Testis (tissue), 2 donors: ENCODE results near the gene GNGT2.

Experiments
- POLR2A ChIP-seq: fragments of 450-650 bp; IDR thresholded peaks from one replicate; pipeline ENCODE4 v1.6.1; 2017; ENCODE audit warnings: antibody characterized with exemption, mild to moderate bottlenecking, moderate library complexity
- TF ChIP-seq, protein P1 (sequence below), 3 experiments: fragments of 450-650 bp in 2 of 3; fragments of 200-600 bp in 1 of 3; sonication (generic) in 1 of 3; IDR thresholded peaks; one replicate each; pipeline ENCODE4 v1.5.1; 2016 to 2019; ENCODE audit warnings: antibody characterized with exemption in 3 of 3, mild to moderate bottlenecking in 2 of 3, moderate library complexity in 1 of 3

DNA sequence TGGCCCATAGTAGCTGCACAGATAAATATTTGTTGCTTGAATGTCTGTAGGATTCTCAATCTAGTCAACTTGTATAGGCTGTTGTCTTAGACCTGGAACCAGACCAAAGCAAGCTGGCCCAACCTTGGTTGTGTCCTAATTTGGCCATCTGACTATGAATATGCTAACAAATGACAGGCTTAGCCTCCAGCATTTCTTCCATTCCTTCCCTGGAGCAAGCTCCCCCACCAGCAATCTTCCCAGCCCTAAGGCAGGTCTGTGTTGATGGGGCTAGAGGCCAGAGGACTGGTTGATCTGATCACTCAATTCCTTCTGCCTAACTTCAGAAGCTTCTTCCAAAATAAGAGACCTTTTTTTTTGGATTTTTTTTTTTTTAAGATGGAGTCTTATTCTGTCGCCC, 29.6 kb upstream of the GNGT2 start:
- TF ChIP-seq, protein P1, sequence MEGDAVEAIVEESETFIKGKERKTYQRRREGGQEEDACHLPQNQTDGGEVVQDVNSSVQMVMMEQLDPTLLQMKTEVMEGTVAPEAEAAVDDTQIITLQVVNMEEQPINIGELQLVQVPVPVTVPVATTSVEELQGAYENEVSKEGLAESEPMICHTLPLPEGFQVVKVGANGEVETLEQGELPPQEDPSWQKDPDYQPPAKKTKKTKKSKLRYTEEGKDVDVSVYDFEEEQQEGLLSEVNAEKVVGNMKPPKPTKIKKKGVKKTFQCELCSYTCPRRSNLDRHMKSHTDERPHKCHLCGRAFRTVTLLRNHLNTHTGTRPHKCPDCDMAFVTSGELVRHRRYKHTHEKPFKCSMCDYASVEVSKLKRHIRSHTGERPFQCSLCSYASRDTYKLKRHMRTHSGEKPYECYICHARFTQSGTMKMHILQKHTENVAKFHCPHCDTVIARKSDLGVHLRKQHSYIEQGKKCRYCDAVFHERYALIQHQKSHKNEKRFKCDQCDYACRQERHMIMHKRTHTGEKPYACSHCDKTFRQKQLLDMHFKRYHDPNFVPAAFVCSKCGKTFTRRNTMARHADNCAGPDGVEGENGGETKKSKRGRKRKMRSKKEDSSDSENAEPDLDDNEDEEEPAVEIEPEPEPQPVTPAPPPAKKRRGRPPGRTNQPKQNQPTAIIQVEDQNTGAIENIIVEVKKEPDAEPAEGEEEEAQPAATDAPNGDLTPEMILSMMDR (IDR thresholded peaks at IDR 0.05): no peak
- TF ChIP-seq POLR2A: no peak
